ENCODE measurements around the gene LSM10. TPM values are rescaled to one million over a fixed set of nuclear protein-coding genes. Genes with fewer than 3 reads are reported as not detected.

The LSM10 gene
- total and polyA plus RNA-seq, 2 donors from 2014 or later: 29.5 to 91.6 TPM

- no peak overlapping the region for H3K4me3 ChIP-seq (ENCODE audit: low read length in 3 of 3)
- no peaks in the 10 kb centered on the region for H3K9me3 ChIP-seq (ENCODE audit: control insufficient read depth in 2 of 3, insufficient read depth in 1 of 3, low read length in 3 of 3)
- DNase-seq: no peak
- H3K27ac ChIP-seq (ENCODE audit: low read depth in 2 of 2, low read length in 2 of 2): no peak overlapping the region
- FAIRE-seq: no peak
- no peaks in the 10 kb centered on the region for H3K27me3 ChIP-seq (ENCODE audit: control insufficient read depth, insufficient read depth, low read length)
- no peaks in the 10 kb centered on the region for H3K4me1 ChIP-seq (ENCODE audit: control insufficient read depth in 2 of 3, insufficient read depth in 2 of 3, low read depth in 1 of 3, low read length in 3 of 3)
- H3K9ac ChIP-seq (ENCODE audit: low read length in 3 of 3): no peak overlapping the region
- no peak for TF ChIP-seq CTCF (IDR thresholded peaks at IDR 0.05; ENCODE audit: borderline replicate concordance, extremely low read depth, insufficient read depth)
- intact Hi-C loops (cut with DNase I): no loop called here
- H3K36me3 ChIP-seq (ENCODE audit: control insufficient read depth in 2 of 3, insufficient read depth in 3 of 3, low read length in 3 of 3): peaks cover 0 to 10% (median 10%) of the 10 kb centered on the region in 3 donors
These were observed 21.4 kb upstream of the LSM10 start for GRCh38 chr1:36419140-36419539.

- DNase-seq (no peak), FAIRE-seq (no peak)
- intact Hi-C loops (cut with DNase I): no loop called here
- Histone ChIP-seq H3K36me3 (ENCODE audit: control insufficient read depth in 2 of 3, insufficient read depth in 3 of 3, low read length in 3 of 3) (peaks cover 0 to 10% (median 10%) of the 10 kb centered on the region in 3 donors), H3K27me3 (ENCODE audit: control insufficient read depth, insufficient read depth, low read length) (no peaks in the 10 kb centered on the region), H3K27ac (ENCODE audit: low read depth in 2 of 2, low read length in 2 of 2) (no peak overlapping the region), H3K9me3 (ENCODE audit: control insufficient read depth in 2 of 3, insufficient read depth in 1 of 3, low read length in 3 of 3) (no peaks in the 10 kb centered on the region), H3K9ac (ENCODE audit: low read length in 3 of 3) (no peak overlapping the region), H3K4me3 (ENCODE audit: low read length in 3 of 3) (no peak overlapping the region), H3K4me1 (ENCODE audit: control insufficient read depth in 2 of 3, insufficient read depth in 2 of 3, low read depth in 1 of 3, low read length in 3 of 3) (no peaks in the 10 kb centered on the region)
- TF ChIP-seq CTCF (IDR thresholded peaks at IDR 0.05; ENCODE audit: borderline replicate concordance, extremely low read depth, insufficient read depth): no peak
These were observed 20.2 kb upstream of the LSM10 start for GRCh38 chr1:36417931-36418330.

- DNase-seq (peak in 1 of 5 donors; percentile 38), FAIRE-seq (no peak)
- Histone ChIP-seq H3K36me3 (ENCODE audit: control insufficient read depth in 2 of 3, insufficient read depth in 3 of 3, low read length in 3 of 3) (peaks cover 0 to 2% (median 0%) of the 10 kb centered on the region in 3 donors), H3K4me1 (ENCODE audit: control insufficient read depth in 2 of 3, insufficient read depth in 2 of 3, low read depth in 1 of 3, low read length in 3 of 3) (no peaks in the 10 kb centered on the region), H3K4me3 (ENCODE audit: low read length in 3 of 3) (no peak overlapping the region), H3K27me3 (ENCODE audit: control insufficient read depth, insufficient read depth, low read length) (no peaks in the 10 kb centered on the region), H3K9me3 (ENCODE audit: control insufficient read depth in 2 of 3, insufficient read depth in 1 of 3, low read length in 3 of 3) (no peaks in the 10 kb centered on the region), H3K9ac (ENCODE audit: low read length in 3 of 3) (no peak overlapping the region), H3K27ac (ENCODE audit: low read depth in 2 of 2, low read length in 2 of 2) (no peak overlapping the region)
- intact Hi-C loops (cut with DNase I): no loop called here
- no peak for TF ChIP-seq CTCF (IDR thresholded peaks at IDR 0.05; ENCODE audit: borderline replicate concordance, extremely low read depth, insufficient read depth)
These were observed 18.1 kb upstream of the LSM10 start for GRCh38 chr1:36415661-36416326.

- no peak overlapping the region for H3K9ac ChIP-seq (ENCODE audit: low read length in 3 of 3)
- TF ChIP-seq CTCF (IDR thresholded peaks at IDR 0.05; ENCODE audit: borderline replicate concordance, extremely low read depth, insufficient read depth): no peak
- FAIRE-seq (no peak), DNase-seq (no peak)
- no peak overlapping the region for H3K27ac ChIP-seq (ENCODE audit: low read depth in 2 of 2, low read length in 2 of 2)
- H3K27me3 ChIP-seq (ENCODE audit: control insufficient read depth, insufficient read depth, low read length): no peaks in the 10 kb centered on the region
- intact Hi-C loops (cut with DNase I): no loop called here
- no peaks in the 10 kb centered on the region for H3K4me1 ChIP-seq (ENCODE audit: control insufficient read depth in 2 of 3, insufficient read depth in 2 of 3, low read depth in 1 of 3, low read length in 3 of 3)
- peaks cover 0 to 2% (median 0%) of the 10 kb centered on the region in 3 donors for H3K36me3 ChIP-seq (ENCODE audit: control insufficient read depth in 2 of 3, insufficient read depth in 3 of 3, low read length in 3 of 3)
- no peaks in the 10 kb centered on the region for H3K9me3 ChIP-seq (ENCODE audit: control insufficient read depth in 2 of 3, insufficient read depth in 1 of 3, low read length in 3 of 3)
- no peak overlapping the region for H3K4me3 ChIP-seq (ENCODE audit: low read length in 3 of 3)
These were observed 16.7 kb upstream of the LSM10 start for GRCh38 chr1:36414384-36414783.
